GM23338 (cell line): ENCODE data around the gene XPR1.

Source experiments
- CREB1 ChIP-seq: fragments of 250-450 bp; sonication (Bioruptor Pico); IDR thresholded peaks from 2 replicates; pipeline ENCODE4 v1.5.0; 2020; ENCODE audit warnings: low read depth, mild to moderate bottlenecking, moderate library complexity
- EZH2 ChIP-seq: fragments of 200-600 bp; sonication (generic); IDR thresholded peaks from one replicate; pipeline ENCODE4 v1.8.0; 2017; ENCODE audit warnings: antibody characterized with exemption, mild to moderate bottlenecking, low read depth; ENCODE audit not compliant: unreplicated experiment
- EZH2phosphoT487 ChIP-seq: fragments of 200-600 bp; sonication (generic); IDR thresholded peaks from one replicate; pipeline ENCODE4 v1.8.1; 2018; ENCODE audit warnings: antibody characterized with exemption; ENCODE audit not compliant: unreplicated experiment
- JUNB ChIP-seq: IDR thresholded peaks from one replicate; pipeline ENCODE4 v1.6.1; 2016; ENCODE audit warnings: antibody characterized with exemption; ENCODE audit not compliant: unreplicated experiment
- NANOG ChIP-seq: IDR thresholded peaks from 2 replicates; pipeline ENCODE4 v1.6.1; 2016; ENCODE audit warnings: antibody characterized with exemption, borderline replicate concordance
- POLR2AphosphoS5 ChIP-seq: IDR thresholded peaks from 2 replicates; pipeline ENCODE4 v1.6.1; 2016; ENCODE audit warnings: antibody characterized with exemption, low read depth
- REST ChIP-seq: IDR thresholded peaks from one replicate; pipeline ENCODE4 v1.6.1; 2018; ENCODE audit warnings: antibody characterized with exemption; ENCODE audit not compliant: unreplicated experiment
- STAT1 ChIP-seq: IDR thresholded peaks from one replicate; pipeline ENCODE4 v1.6.1; 2016; ENCODE audit warnings: antibody characterized with exemption; ENCODE audit not compliant: unreplicated experiment
- ZNF114 ChIP-seq: fragments of 250-450 bp; sonication (Bioruptor Pico); IDR thresholded peaks from 2 replicates; pipeline ENCODE4 v1.5.0; 2020; ENCODE audit warnings: mild to moderate bottlenecking, moderate library complexity
- TF ChIP-seq, protein P1 (sequence below), 2 experiments: fragments of 200-600 bp in 1 of 2; sonication (generic) in 1 of 2; conservative IDR thresholded peaks; 2 replicates each; pipeline versions ENCODE4 v1.5.1 to v1.6.1; 2016 to 2017; ENCODE audit warnings: antibody characterized with exemption in 2 of 2, low read depth in 2 of 2, mild to moderate bottlenecking in 2 of 2, moderate library complexity in 1 of 2
- TF ChIP-seq, protein P2 (sequence below): IDR thresholded peaks from 2 replicates; pipeline ENCODE4 v1.6.1; 2016; ENCODE audit warnings: antibody characterized with exemption
- TF ChIP-seq, protein P3 (sequence below): fragments of 250-450 bp; sonication (Bioruptor Pico); IDR thresholded peaks from 2 replicates; pipeline ENCODE4 v1.5.0; 2020; ENCODE audit warnings: mild to moderate bottlenecking, moderate library complexity

GRCh38 chr1:180906511-180906910 lies 274.7 kb downstream of the XPR1 start:
- TF ChIP-seq, protein P1, sequence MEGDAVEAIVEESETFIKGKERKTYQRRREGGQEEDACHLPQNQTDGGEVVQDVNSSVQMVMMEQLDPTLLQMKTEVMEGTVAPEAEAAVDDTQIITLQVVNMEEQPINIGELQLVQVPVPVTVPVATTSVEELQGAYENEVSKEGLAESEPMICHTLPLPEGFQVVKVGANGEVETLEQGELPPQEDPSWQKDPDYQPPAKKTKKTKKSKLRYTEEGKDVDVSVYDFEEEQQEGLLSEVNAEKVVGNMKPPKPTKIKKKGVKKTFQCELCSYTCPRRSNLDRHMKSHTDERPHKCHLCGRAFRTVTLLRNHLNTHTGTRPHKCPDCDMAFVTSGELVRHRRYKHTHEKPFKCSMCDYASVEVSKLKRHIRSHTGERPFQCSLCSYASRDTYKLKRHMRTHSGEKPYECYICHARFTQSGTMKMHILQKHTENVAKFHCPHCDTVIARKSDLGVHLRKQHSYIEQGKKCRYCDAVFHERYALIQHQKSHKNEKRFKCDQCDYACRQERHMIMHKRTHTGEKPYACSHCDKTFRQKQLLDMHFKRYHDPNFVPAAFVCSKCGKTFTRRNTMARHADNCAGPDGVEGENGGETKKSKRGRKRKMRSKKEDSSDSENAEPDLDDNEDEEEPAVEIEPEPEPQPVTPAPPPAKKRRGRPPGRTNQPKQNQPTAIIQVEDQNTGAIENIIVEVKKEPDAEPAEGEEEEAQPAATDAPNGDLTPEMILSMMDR (conservative IDR thresholded peaks at IDR 0.05; ENCODE audit: low read depth in 2 of 2), result no peak
- TF ChIP-seq REST (no peak), EZH2 (no peak), POLR2AphosphoS5 (no peak), EZH2phosphoT487 (no peak), NANOG (no peak), JUNB (no peak), STAT1 (no peak), CREB1 (CRISPR knock-in tag) (no peak), ZNF114 (CRISPR knock-in tag) (no peak)
- TF ChIP-seq, protein P2, sequence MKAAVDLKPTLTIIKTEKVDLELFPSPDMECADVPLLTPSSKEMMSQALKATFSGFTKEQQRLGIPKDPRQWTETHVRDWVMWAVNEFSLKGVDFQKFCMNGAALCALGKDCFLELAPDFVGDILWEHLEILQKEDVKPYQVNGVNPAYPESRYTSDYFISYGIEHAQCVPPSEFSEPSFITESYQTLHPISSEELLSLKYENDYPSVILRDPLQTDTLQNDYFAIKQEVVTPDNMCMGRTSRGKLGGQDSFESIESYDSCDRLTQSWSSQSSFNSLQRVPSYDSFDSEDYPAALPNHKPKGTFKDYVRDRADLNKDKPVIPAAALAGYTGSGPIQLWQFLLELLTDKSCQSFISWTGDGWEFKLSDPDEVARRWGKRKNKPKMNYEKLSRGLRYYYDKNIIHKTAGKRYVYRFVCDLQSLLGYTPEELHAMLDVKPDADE, result no peak
- TF ChIP-seq, protein P3, sequence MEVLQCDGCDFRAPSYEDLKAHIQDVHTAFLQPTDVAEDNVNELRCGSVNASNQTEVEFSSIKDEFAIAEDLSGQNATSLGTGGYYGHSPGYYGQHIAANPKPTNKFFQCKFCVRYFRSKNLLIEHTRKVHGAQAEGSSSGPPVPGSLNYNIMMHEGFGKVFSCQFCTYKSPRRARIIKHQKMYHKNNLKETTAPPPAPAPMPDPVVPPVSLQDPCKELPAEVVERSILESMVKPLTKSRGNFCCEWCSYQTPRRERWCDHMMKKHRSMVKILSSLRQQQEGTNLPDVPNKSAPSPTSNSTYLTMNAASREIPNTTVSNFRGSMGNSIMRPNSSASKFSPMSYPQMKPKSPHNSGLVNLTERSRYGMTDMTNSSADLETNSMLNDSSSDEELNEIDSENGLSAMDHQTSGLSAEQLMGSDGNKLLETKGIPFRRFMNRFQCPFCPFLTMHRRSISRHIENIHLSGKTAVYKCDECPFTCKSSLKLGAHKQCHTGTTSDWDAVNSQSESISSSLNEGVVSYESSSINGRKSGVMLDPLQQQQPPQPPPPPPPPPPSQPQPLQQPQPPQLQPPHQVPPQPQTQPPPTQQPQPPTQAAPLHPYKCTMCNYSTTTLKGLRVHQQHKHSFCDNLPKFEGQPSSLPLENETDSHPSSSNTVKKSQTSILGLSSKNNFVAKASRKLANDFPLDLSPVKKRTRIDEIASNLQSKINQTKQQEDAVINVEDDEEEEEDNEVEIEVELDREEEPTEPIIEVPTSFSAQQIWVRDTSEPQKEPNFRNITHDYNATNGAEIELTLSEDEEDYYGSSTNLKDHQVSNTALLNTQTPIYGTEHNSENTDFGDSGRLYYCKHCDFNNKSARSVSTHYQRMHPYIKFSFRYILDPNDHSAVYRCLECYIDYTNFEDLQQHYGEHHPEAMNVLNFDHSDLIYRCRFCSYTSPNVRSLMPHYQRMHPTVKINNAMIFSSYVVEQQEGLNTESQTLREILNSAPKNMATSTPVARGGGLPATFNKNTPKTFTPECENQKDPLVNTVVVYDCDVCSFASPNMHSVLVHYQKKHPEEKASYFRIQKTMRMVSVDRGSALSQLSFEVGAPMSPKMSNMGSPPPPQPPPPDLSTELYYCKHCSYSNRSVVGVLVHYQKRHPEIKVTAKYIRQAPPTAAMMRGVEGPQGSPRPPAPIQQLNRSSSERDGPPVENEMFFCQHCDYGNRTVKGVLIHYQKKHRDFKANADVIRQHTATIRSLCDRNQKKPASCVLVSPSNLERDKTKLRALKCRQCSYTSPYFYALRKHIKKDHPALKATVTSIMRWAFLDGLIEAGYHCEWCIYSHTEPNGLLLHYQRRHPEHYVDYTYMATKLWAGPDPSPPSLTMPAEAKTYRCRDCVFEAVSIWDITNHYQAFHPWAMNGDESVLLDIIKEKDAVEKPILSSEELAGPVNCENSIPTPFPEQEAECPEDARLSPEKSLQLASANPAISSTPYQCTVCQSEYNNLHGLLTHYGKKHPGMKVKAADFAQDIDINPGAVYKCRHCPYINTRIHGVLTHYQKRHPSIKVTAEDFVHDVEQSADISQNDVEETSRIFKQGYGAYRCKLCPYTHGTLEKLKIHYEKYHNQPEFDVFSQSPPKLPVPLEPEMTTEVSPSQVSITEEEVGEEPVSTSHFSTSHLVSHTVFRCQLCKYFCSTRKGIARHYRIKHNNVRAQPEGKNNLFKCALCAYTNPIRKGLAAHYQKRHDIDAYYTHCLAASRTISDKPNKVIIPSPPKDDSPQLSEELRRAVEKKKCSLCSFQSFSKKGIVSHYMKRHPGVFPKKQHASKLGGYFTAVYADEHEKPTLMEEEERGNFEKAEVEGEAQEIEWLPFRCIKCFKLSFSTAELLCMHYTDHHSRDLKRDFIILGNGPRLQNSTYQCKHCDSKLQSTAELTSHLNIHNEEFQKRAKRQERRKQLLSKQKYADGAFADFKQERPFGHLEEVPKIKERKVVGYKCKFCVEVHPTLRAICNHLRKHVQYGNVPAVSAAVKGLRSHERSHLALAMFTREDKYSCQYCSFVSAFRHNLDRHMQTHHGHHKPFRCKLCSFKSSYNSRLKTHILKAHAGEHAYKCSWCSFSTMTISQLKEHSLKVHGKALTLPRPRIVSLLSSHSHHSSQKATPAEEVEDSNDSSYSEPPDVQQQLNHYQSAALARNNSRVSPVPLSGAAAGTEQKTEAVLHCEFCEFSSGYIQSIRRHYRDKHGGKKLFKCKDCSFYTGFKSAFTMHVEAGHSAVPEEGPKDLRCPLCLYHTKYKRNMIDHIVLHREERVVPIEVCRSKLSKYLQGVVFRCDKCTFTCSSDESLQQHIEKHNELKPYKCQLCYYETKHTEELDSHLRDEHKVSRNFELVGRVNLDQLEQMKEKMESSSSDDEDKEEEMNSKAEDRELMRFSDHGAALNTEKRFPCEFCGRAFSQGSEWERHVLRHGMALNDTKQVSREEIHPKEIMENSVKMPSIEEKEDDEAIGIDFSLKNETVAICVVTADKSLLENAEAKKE, result no peak
